Heart left ventricle (tissue), 13 donors: ENCODE measurements around the gene FKBP11.

Experiments used
- CTCF ChIP-seq, 12 donors: fragments of 200-600 bp; sonication (generic) in 4 of 12; IDR thresholded peaks; one replicate each; pipeline versions ENCODE4 v1.5.0 to v1.8.0; 2018 to 2022; ENCODE audit warnings: antibody characterized with exemption in 12 of 12, mild to moderate bottlenecking in 5 of 12
- POLR2A ChIP-seq, 2 donors: fragments of 450-650 bp; IDR thresholded peaks; one replicate each; pipeline ENCODE4 v1.6.1; 2017; ENCODE audit warnings: antibody characterized with exemption in 2 of 2, mild to moderate bottlenecking in 2 of 2, moderate library complexity in 2 of 2
- donor health status: ischemic (EF 13 %, LVEDD 7.1; RV severe dilation, severe dysfunction).
- donor health status: DM: no; HTN: yes; CAD: no.
- donor health status: DM: no; HTN: no; CAD: no.
- donor health status: ischemic (EF 25% LVEDD 6.9; RV normal size, moderate dysfunction).
- donor health status: ischemic (EF 25% LVEDD 5.7; RV mildly dilated, moderate dysfunction).
- donor health status: ischemic (EF 35%, LVEDD 5.7; RV mildly dilated, moderate dysfunction).
- donor health status: nonischemic (EF 11% LVEDD 7.7; RV severe dilation, severe dysfunction).
- donor health status: DM: yes; HTN: yes; CAD: no.
- donor health status: PGD.
- donor health status: ischemic (EF 29% LVEDD 5.4; RV normal size, mild dysfunction).
- donor health status: nonischemic (EF 23%, LVEDD 6.1; RV moderate dilation, normal function).

- TF ChIP-seq CTCF (IDR thresholded peaks at IDR 0.05) (no peak), POLR2A (IDR thresholded peaks at IDR 0.05) (no peak)
Measured at GRCh38 chr12:48875944-48876515, 49.3 kb downstream of the FKBP11 start.
